Panc1 (cell line): Measurements from ENCODE around the gene ALKAL2. TPM values are rescaled to one million over a fixed set of nuclear protein-coding genes. Genes with fewer than 3 reads are reported as not detected.

Experiments
- ATAC-seq: fragments of 200-7000 bp; cut with Tn5 transposase; 2 replicates; pipeline ENCODE4 v1.9.1; 2020; ENCODE audit warnings: mild to moderate bottlenecking, moderate library complexity
- BruUV-seq: library from RNA; stranded (reverse); fragments of 400-500 nt; replicated peaks from 2 replicates; lab custom pipeline; 2021; lab: Mats Ljungman, UMichigan
- CTCF ChIA-PET: fragments of 300-600 bp; sonication (Branson Sonifier 250); formaldehyde crosslinking; loops from one replicate; lab custom pipeline; 2022; ENCODE audit warnings: antibody characterized with exemption; lab: Charles Lee
- POLR2A ChIA-PET: fragments of 300-600 bp; sonication (Branson Sonifier 250); formaldehyde crosslinking; loops from one replicate; lab custom pipeline; 2022; ENCODE audit warnings: antibody characterized with exemption; lab: Charles Lee
- DNase-seq: peaks from one replicate; pipeline ENCODE4 v3.0.0-alpha.2; 2010; ENCODE audit warnings: low read depth, low spot score
- H3K27ac ChIP-seq: 2 replicates; pipeline ENCODE4 v1.5.1; 2011; ENCODE audit warnings: mild to moderate bottlenecking, low read length, inconsistent platforms
- H3K27me3 ChIP-seq: fragments of 200-500 bp; sonication (Bioruptor generic); 2 replicates; pipeline ENCODE4 v1.6.0; 2014; ENCODE audit warnings: low read length, inconsistent platforms; ENCODE audit not compliant: control insufficient read depth, insufficient read depth
- H3K36me3 ChIP-seq: fragments of 200-500 bp; sonication (Bioruptor generic); 2 replicates; pipeline ENCODE4 v1.5.1; 2014; ENCODE audit warnings: inconsistent platforms, mild to moderate bottlenecking, low read length, moderate library complexity; ENCODE audit not compliant: control insufficient read depth, insufficient read depth
- H3K4me1 ChIP-seq: 2 replicates; pipeline ENCODE4 v1.5.1; 2011; ENCODE audit warnings: inconsistent platforms, mild to moderate bottlenecking, low read length, moderate library complexity; ENCODE audit not compliant: control insufficient read depth, insufficient read depth
- H3K4me3 ChIP-seq, 2 experiments: 2 replicates each; pipeline ENCODE4 v1.5.1; 2011 to 2012; ENCODE audit warnings: low read depth in 2 of 2, low read length in 2 of 2, mild to moderate bottlenecking in 2 of 2, inconsistent platforms in 1 of 2, moderate library complexity in 1 of 2
- H3K9me3 ChIP-seq: fragments of 200-500 bp; sonication (Bioruptor generic); 2 replicates; pipeline ENCODE4 v1.5.1; 2014; ENCODE audit warnings: low read depth, mild to moderate bottlenecking, inconsistent platforms, low read length, moderate library complexity; ENCODE audit not compliant: control insufficient read depth, insufficient read depth
- CTCF ChIP-seq: fragments of 450-650 bp; IDR thresholded peaks from 2 replicates; pipeline ENCODE4 v1.5.1; 2017; ENCODE audit warnings: mild to moderate bottlenecking
- POLR2AphosphoS5 ChIP-seq: IDR thresholded peaks from 2 replicates; pipeline ENCODE4 v1.6.1; 2012; ENCODE audit warnings: mild to moderate bottlenecking, low read depth, low read length, moderate library complexity
- REST ChIP-seq, 2 experiments: IDR thresholded peaks; 2 replicates each; pipeline ENCODE4 v1.6.1; 2011 to 2012; ENCODE audit warnings: low read depth in 2 of 2, control low read depth in 1 of 2, low read length in 1 of 2, mild to moderate bottlenecking in 1 of 2, moderate library complexity in 1 of 2; ENCODE audit not compliant: insufficient read depth in 1 of 2
- SIN3A ChIP-seq: IDR thresholded peaks from 2 replicates; pipeline ENCODE4 v1.6.1; 2012; ENCODE audit warnings: low read depth, mild to moderate bottlenecking, low read length, moderate library complexity, borderline replicate concordance; ENCODE audit not compliant: insufficient read depth
- TCF7L2 ChIP-seq: IDR thresholded peaks from 2 replicates; pipeline ENCODE4 v1.6.1; 2011; ENCODE audit warnings: mild to moderate bottlenecking, low read depth, low read length, inconsistent platforms
- in situ Hi-C: cut with HindIII; loops from 2 replicates; pipeline ENCODE4 v1.10.0; 2016; ENCODE audit warnings: low sequenced_read_pairs, low pct_unique_long_range_greater_than_20kb
- intact Hi-C: fragments of 100-400 bp; cut with micrococcal nuclease; formaldehyde crosslinking; loops from one replicate; pipeline ENCODE4 v1.10.0; 2022; ENCODE audit not compliant: unreplicated experiment
- total RNA-seq: library from RNA; stranded (reverse); gene quantifications from one replicate; pipeline ENCODE4 v1.2.1, GENCODE V29; 2021; ENCODE audit not compliant: unreplicated experiment

Gene ALKAL2
- total RNA-seq, 1 experiment from 2014 or later: not detected

- Histone ChIP-seq H3K9me3 (no peaks in the 10 kb centered on the region), H3K27me3 (no peaks in the 10 kb centered on the region), H3K27ac (no peak overlapping the region), H3K36me3 (no peaks in the 10 kb centered on the region), H3K4me3 (no peak overlapping the region), H3K4me1 (no peaks in the 10 kb centered on the region)
- ATAC-seq (no peak), DNase-seq (no peak)
- TF ChIP-seq SIN3A (no peak), TCF7L2 (no peak), CTCF (no peak), POLR2AphosphoS5 (no peak), REST (IDR thresholded peaks at IDR 0.05; ENCODE audit: insufficient read depth in 1 of 2, low read depth in 2 of 2, low read length in 1 of 2) (no peak)
- in situ Hi-C loops (no loop called here), intact Hi-C loops (no loop called here)
- ChIA-PET POLR2A (no interaction called here), CTCF (no interaction called here)
- no TSS peak for BruUV-seq
Observed at GRCh38 chr2:322326-322725, 34.4 kb upstream of the ALKAL2 start.

- Histone ChIP-seq H3K4me1 (no peaks in the 10 kb centered on the region), H3K27me3 (no peaks in the 10 kb centered on the region), H3K4me3 (no peak overlapping the region), H3K9me3 (no peaks in the 10 kb centered on the region), H3K36me3 (no peaks in the 10 kb centered on the region), H3K27ac (no peak overlapping the region)
- DNase-seq (no peak), ATAC-seq (no peak)
- CTCF ChIA-PET: no interaction called here
- intact Hi-C loops (no loop called here), in situ Hi-C loops (no loop called here)
- BruUV-seq: no TSS peak
- TF ChIP-seq SIN3A: no peak
- TF ChIP-seq TCF7L2: no peak
- TF ChIP-seq POLR2AphosphoS5: no peak
- no peak for TF ChIP-seq CTCF
- TF ChIP-seq REST (IDR thresholded peaks at IDR 0.05; ENCODE audit: insufficient read depth in 1 of 2, low read depth in 2 of 2, low read length in 1 of 2): no peak
- POLR2A ChIA-PET: no interaction called here
Observed at GRCh38 chr2:320561-320960, 32.7 kb upstream of the ALKAL2 start.
